GM23338 (cell line): ENCODE results near the gene SEMA6B. TPM values are rescaled to one million over a fixed set of nuclear protein-coding genes. Genes with fewer than 3 reads are reported as not detected.

Experiments used
- ATAC-seq: fragments of 200-7000 bp; cut with Tn5 transposase; 3 replicates; pipeline ENCODE4 v1.9.1; 2020
- DNase-seq: peaks from one replicate; pipeline ENCODE4 v3.0.0-alpha.2; 2015; ENCODE audit warnings: low spot score
- H2AFZ ChIP-seq: fragments of 200-600 bp; sonication (generic); 2 replicates; pipeline ENCODE4 v1.8.0; 2016; ENCODE audit warnings: antibody characterized with exemption, mild to moderate bottlenecking, moderate library complexity
- H3F3A ChIP-seq: fragments of 200-600 bp; sonication (generic); replicated peaks from 2 replicates; pipeline ENCODE4 v1.8.0; 2017; ENCODE audit warnings: antibody characterized with exemption, mixed run types, low read depth
- H3K27ac ChIP-seq: fragments of 200-600 bp; sonication (generic); 2 replicates; pipeline ENCODE4 v1.6.1; 2016; ENCODE audit warnings: low read depth
- H3K27me3 ChIP-seq: fragments of 200-600 bp; sonication (generic); 2 replicates; pipeline ENCODE4 v1.8.0; 2016; ENCODE audit warnings: mild to moderate bottlenecking, mixed run types, moderate library complexity; ENCODE audit not compliant: insufficient read depth
- H3K36me3 ChIP-seq: fragments of 200-600 bp; sonication (generic); 2 replicates; pipeline ENCODE4 v1.8.0; 2016; ENCODE audit warnings: mild to moderate bottlenecking; ENCODE audit not compliant: insufficient read depth
- H3K4me1 ChIP-seq: fragments of 200-600 bp; sonication (generic); 2 replicates; pipeline ENCODE4 v1.8.0; 2016; ENCODE audit warnings: mild to moderate bottlenecking, moderate library complexity; ENCODE audit not compliant: insufficient read depth
- H3K4me2 ChIP-seq: fragments of 200-600 bp; sonication (generic); 2 replicates; pipeline ENCODE4 v1.7.1; 2017; ENCODE audit warnings: mixed run types
- H3K4me3 ChIP-seq: fragments of 200-600 bp; sonication (generic); 2 replicates; pipeline ENCODE4 v1.6.1; 2016; ENCODE audit warnings: mixed run types
- H3K79me2 ChIP-seq: fragments of 200-600 bp; sonication (generic); replicated peaks from 2 replicates; pipeline ENCODE4 v1.8.0; 2017; ENCODE audit warnings: mild to moderate bottlenecking; ENCODE audit not compliant: insufficient read depth
- H3K9me2 ChIP-seq: fragments of 200-600 bp; sonication (generic); 2 replicates; pipeline ENCODE4 v1.8.0; 2017; ENCODE audit not compliant: insufficient read depth
- H4K20me1 ChIP-seq: fragments of 200-600 bp; sonication (generic); replicated peaks from 2 replicates; pipeline ENCODE4 v1.8.0; 2017; ENCODE audit warnings: mild to moderate bottlenecking; ENCODE audit not compliant: insufficient read depth
- H3K27ac Mint-ChIP-seq: 2 replicates; pipeline ENCODE4 v1.8.0; 2020; ENCODE audit warnings: inconsistent platforms, mild to moderate bottlenecking, moderate library complexity, mixed read lengths
- H3K27me3 Mint-ChIP-seq: 3 replicates; pipeline ENCODE4 v1.8.0; 2022; ENCODE audit warnings: low read depth, mild to moderate bottlenecking, moderate library complexity, mixed read lengths, inconsistent platforms; ENCODE audit not compliant: insufficient read depth, poor library complexity
- H3K36me3 Mint-ChIP-seq: 3 replicates; pipeline ENCODE4 v1.8.0; 2021; ENCODE audit warnings: low read depth, mild to moderate bottlenecking, inconsistent platforms, moderate library complexity, mixed read lengths
- H3K4me1 Mint-ChIP-seq: 3 replicates; pipeline ENCODE4 v1.8.0; 2020; ENCODE audit warnings: mild to moderate bottlenecking, inconsistent platforms, mixed read lengths
- H3K4me3 Mint-ChIP-seq: 3 replicates; pipeline ENCODE4 v1.8.0; 2021; ENCODE audit warnings: moderate library complexity, mild to moderate bottlenecking, inconsistent platforms, mixed read lengths
- H3K9me3 Mint-ChIP-seq: 3 replicates; pipeline ENCODE4 v1.8.0; 2020; ENCODE audit warnings: moderate library complexity, mild to moderate bottlenecking, inconsistent platforms, mixed read lengths
- JUNB ChIP-seq: IDR thresholded peaks from one replicate; pipeline ENCODE4 v1.6.1; 2016; ENCODE audit warnings: antibody characterized with exemption; ENCODE audit not compliant: unreplicated experiment
- NANOG ChIP-seq: IDR thresholded peaks from 2 replicates; pipeline ENCODE4 v1.6.1; 2016; ENCODE audit warnings: antibody characterized with exemption, borderline replicate concordance
- POLR2AphosphoS5 ChIP-seq: IDR thresholded peaks from 2 replicates; pipeline ENCODE4 v1.6.1; 2016; ENCODE audit warnings: antibody characterized with exemption, low read depth
- STAT1 ChIP-seq: IDR thresholded peaks from one replicate; pipeline ENCODE4 v1.6.1; 2016; ENCODE audit warnings: antibody characterized with exemption; ENCODE audit not compliant: unreplicated experiment
- ZNF114 ChIP-seq: fragments of 250-450 bp; sonication (Bioruptor Pico); IDR thresholded peaks from 2 replicates; pipeline ENCODE4 v1.5.0; 2020; ENCODE audit warnings: mild to moderate bottlenecking, moderate library complexity
- ZNF331 ChIP-seq: fragments of 250-450 bp; sonication (Bioruptor Pico); IDR thresholded peaks from 2 replicates; pipeline ENCODE4 v1.5.0; 2020; ENCODE audit warnings: low read depth, mild to moderate bottlenecking, moderate library complexity
- polyA plus RNA-seq: library from polyadenylated mRNA; unstranded; fragments of >200 nt; fragmentation: Nextera tagmentation; extraction: Ambion mirVana; gene quantifications from 2 replicates; pipeline ENCODE4 v1.2.1, GENCODE V29; 2016
- total RNA-seq: library from RNA; depleted of rRNA; stranded (reverse); fragments of >200 nt; shearing (Covaris generic); gene quantifications from 2 replicates; pipeline ENCODE4 v1.2.3, GENCODE V29; 2014
- TF ChIP-seq, protein P1 (sequence below): IDR thresholded peaks from 2 replicates; pipeline ENCODE4 v1.6.1; 2016; ENCODE audit warnings: antibody characterized with exemption
- TF ChIP-seq, protein P2 (sequence below): fragments of 250-450 bp; sonication (Bioruptor Pico); IDR thresholded peaks from 2 replicates; pipeline ENCODE4 v1.5.0; 2020; ENCODE audit warnings: mild to moderate bottlenecking, moderate library complexity
- TF ChIP-seq, protein P3 (sequence below): IDR thresholded peaks from one replicate; pipeline ENCODE4 v1.6.1; 2018; ENCODE audit warnings: antibody characterized with exemption; ENCODE audit not compliant: unreplicated experiment
- TF ChIP-seq, protein P4 (sequence below), 2 experiments: fragments of 200-600 bp in 1 of 2; sonication (generic) in 1 of 2; conservative IDR thresholded peaks; 2 replicates each; pipeline versions ENCODE4 v1.5.1 to v1.6.1; 2016 to 2017; ENCODE audit warnings: antibody characterized with exemption in 2 of 2, low read depth in 2 of 2, mild to moderate bottlenecking in 2 of 2, moderate library complexity in 1 of 2

Gene SEMA6B
- total and polyA plus RNA-seq, 2 experiments from 2014 or later: 5.3 to 42.7 TPM

DNA sequence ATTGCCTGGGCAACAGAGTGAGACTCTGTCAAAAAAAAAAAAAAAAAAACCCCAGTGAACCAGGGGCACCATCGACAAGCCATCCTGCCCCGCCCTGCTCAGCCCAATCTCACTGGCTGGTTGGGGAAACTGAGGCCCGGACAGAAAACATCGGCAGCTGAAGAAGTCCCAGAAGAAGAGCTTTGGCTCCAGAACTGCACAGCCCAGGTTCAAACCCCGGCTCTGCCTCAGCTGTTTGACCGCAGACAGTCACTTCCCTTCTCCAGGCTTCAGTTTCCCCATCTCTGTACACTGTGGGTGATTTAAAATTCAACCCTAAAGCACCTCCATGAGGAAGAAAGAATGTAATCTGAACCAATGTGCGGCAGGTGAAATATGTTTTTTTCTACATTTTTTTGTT, 9.4 kb upstream of the SEMA6B start:
- H3K27me3 ChIP-seq: no peaks in the 10 kb centered on the region
- Mint-ChIP-seq H3K9me3 (no peaks in the 10 kb centered on the region), H3K27ac (no peak overlapping the region), H3K27me3 (peaks cover 5% of the 10 kb centered on the region), H3K4me1 (peaks cover 3% of the 10 kb centered on the region; the same call in 1 of the 3 replicates), H3K4me3 (no peak overlapping the region), H3K36me3 (no peaks in the 10 kb centered on the region)
- H3K4me3 ChIP-seq: no peak overlapping the region
- H3F3A ChIP-seq: 0 out of 2 replicates have a peak, but pooled peaks cover 3% of the 10 kb centered on the region
- peaks cover 14% of the 10 kb centered on the region for H4K20me1 ChIP-seq
- H3K79me2 ChIP-seq: peaks cover 3% of the 10 kb centered on the region; the same call in 1 of the 2 replicates
- no peaks in the 10 kb centered on the region for H3K9me2 ChIP-seq
- H3K4me2 ChIP-seq: no peak overlapping the region
- no peak overlapping the region for H3K27ac ChIP-seq
- no peaks in the 10 kb centered on the region for H3K36me3 ChIP-seq
- TF ChIP-seq, protein P1, sequence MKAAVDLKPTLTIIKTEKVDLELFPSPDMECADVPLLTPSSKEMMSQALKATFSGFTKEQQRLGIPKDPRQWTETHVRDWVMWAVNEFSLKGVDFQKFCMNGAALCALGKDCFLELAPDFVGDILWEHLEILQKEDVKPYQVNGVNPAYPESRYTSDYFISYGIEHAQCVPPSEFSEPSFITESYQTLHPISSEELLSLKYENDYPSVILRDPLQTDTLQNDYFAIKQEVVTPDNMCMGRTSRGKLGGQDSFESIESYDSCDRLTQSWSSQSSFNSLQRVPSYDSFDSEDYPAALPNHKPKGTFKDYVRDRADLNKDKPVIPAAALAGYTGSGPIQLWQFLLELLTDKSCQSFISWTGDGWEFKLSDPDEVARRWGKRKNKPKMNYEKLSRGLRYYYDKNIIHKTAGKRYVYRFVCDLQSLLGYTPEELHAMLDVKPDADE: no peak
- TF ChIP-seq ZNF114 (CRISPR knock-in tag) (no peak), NANOG (no peak), STAT1 (no peak), POLR2AphosphoS5 (no peak), JUNB (no peak), ZNF331 (no peak)
- TF ChIP-seq, protein P2, sequence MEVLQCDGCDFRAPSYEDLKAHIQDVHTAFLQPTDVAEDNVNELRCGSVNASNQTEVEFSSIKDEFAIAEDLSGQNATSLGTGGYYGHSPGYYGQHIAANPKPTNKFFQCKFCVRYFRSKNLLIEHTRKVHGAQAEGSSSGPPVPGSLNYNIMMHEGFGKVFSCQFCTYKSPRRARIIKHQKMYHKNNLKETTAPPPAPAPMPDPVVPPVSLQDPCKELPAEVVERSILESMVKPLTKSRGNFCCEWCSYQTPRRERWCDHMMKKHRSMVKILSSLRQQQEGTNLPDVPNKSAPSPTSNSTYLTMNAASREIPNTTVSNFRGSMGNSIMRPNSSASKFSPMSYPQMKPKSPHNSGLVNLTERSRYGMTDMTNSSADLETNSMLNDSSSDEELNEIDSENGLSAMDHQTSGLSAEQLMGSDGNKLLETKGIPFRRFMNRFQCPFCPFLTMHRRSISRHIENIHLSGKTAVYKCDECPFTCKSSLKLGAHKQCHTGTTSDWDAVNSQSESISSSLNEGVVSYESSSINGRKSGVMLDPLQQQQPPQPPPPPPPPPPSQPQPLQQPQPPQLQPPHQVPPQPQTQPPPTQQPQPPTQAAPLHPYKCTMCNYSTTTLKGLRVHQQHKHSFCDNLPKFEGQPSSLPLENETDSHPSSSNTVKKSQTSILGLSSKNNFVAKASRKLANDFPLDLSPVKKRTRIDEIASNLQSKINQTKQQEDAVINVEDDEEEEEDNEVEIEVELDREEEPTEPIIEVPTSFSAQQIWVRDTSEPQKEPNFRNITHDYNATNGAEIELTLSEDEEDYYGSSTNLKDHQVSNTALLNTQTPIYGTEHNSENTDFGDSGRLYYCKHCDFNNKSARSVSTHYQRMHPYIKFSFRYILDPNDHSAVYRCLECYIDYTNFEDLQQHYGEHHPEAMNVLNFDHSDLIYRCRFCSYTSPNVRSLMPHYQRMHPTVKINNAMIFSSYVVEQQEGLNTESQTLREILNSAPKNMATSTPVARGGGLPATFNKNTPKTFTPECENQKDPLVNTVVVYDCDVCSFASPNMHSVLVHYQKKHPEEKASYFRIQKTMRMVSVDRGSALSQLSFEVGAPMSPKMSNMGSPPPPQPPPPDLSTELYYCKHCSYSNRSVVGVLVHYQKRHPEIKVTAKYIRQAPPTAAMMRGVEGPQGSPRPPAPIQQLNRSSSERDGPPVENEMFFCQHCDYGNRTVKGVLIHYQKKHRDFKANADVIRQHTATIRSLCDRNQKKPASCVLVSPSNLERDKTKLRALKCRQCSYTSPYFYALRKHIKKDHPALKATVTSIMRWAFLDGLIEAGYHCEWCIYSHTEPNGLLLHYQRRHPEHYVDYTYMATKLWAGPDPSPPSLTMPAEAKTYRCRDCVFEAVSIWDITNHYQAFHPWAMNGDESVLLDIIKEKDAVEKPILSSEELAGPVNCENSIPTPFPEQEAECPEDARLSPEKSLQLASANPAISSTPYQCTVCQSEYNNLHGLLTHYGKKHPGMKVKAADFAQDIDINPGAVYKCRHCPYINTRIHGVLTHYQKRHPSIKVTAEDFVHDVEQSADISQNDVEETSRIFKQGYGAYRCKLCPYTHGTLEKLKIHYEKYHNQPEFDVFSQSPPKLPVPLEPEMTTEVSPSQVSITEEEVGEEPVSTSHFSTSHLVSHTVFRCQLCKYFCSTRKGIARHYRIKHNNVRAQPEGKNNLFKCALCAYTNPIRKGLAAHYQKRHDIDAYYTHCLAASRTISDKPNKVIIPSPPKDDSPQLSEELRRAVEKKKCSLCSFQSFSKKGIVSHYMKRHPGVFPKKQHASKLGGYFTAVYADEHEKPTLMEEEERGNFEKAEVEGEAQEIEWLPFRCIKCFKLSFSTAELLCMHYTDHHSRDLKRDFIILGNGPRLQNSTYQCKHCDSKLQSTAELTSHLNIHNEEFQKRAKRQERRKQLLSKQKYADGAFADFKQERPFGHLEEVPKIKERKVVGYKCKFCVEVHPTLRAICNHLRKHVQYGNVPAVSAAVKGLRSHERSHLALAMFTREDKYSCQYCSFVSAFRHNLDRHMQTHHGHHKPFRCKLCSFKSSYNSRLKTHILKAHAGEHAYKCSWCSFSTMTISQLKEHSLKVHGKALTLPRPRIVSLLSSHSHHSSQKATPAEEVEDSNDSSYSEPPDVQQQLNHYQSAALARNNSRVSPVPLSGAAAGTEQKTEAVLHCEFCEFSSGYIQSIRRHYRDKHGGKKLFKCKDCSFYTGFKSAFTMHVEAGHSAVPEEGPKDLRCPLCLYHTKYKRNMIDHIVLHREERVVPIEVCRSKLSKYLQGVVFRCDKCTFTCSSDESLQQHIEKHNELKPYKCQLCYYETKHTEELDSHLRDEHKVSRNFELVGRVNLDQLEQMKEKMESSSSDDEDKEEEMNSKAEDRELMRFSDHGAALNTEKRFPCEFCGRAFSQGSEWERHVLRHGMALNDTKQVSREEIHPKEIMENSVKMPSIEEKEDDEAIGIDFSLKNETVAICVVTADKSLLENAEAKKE (CRISPR knock-in tag): no peak
- TF ChIP-seq, protein P3, sequence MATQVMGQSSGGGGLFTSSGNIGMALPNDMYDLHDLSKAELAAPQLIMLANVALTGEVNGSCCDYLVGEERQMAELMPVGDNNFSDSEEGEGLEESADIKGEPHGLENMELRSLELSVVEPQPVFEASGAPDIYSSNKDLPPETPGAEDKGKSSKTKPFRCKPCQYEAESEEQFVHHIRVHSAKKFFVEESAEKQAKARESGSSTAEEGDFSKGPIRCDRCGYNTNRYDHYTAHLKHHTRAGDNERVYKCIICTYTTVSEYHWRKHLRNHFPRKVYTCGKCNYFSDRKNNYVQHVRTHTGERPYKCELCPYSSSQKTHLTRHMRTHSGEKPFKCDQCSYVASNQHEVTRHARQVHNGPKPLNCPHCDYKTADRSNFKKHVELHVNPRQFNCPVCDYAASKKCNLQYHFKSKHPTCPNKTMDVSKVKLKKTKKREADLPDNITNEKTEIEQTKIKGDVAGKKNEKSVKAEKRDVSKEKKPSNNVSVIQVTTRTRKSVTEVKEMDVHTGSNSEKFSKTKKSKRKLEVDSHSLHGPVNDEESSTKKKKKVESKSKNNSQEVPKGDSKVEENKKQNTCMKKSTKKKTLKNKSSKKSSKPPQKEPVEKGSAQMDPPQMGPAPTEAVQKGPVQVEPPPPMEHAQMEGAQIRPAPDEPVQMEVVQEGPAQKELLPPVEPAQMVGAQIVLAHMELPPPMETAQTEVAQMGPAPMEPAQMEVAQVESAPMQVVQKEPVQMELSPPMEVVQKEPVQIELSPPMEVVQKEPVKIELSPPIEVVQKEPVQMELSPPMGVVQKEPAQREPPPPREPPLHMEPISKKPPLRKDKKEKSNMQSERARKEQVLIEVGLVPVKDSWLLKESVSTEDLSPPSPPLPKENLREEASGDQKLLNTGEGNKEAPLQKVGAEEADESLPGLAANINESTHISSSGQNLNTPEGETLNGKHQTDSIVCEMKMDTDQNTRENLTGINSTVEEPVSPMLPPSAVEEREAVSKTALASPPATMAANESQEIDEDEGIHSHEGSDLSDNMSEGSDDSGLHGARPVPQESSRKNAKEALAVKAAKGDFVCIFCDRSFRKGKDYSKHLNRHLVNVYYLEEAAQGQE: no peak
- TF ChIP-seq, protein P4, sequence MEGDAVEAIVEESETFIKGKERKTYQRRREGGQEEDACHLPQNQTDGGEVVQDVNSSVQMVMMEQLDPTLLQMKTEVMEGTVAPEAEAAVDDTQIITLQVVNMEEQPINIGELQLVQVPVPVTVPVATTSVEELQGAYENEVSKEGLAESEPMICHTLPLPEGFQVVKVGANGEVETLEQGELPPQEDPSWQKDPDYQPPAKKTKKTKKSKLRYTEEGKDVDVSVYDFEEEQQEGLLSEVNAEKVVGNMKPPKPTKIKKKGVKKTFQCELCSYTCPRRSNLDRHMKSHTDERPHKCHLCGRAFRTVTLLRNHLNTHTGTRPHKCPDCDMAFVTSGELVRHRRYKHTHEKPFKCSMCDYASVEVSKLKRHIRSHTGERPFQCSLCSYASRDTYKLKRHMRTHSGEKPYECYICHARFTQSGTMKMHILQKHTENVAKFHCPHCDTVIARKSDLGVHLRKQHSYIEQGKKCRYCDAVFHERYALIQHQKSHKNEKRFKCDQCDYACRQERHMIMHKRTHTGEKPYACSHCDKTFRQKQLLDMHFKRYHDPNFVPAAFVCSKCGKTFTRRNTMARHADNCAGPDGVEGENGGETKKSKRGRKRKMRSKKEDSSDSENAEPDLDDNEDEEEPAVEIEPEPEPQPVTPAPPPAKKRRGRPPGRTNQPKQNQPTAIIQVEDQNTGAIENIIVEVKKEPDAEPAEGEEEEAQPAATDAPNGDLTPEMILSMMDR (conservative IDR thresholded peaks at IDR 0.05; ENCODE audit: low read depth in 2 of 2): no peak
- no peak overlapping the region for H2AFZ ChIP-seq
- no peak for DNase-seq
- no peaks in the 10 kb centered on the region for H3K4me1 ChIP-seq
- no peak for ATAC-seq
